Natural killer cell (primary cell): ENCODE measurements around the gene PLEKHH1. TPM values are rescaled to one million over a fixed set of nuclear protein-coding genes. Genes with fewer than 3 reads are reported as not detected.

Source experiments
- ATAC-seq, 3 donors: fragments of 150-1000 bp in 2 of 3; fragments of 200-7000 bp in 1 of 3; cut with Tn5 transposase; 1 replicate in 1 of 3; 2 replicates in 2 of 3; pipeline ENCODE4 v1.10.0; 2021; ENCODE audit warnings: mild to moderate bottlenecking in 2 of 3, moderate library complexity in 2 of 3
- DNase-seq, 2 donors: peaks; one replicate each; pipeline versions ENCODE4 v3.0.0 to v3.0.0-alpha.2; 2013 to 2021; ENCODE audit warnings: mixed read lengths in 1 of 2
- H3K27ac ChIP-seq: one replicate; pipeline ENCODE4 v1.5.1; 2013; ENCODE audit warnings: mild to moderate bottlenecking, low read length
- H3K27me3 ChIP-seq: one replicate; pipeline ENCODE4 v1.6.1; 2013; ENCODE audit warnings: low read length; ENCODE audit not compliant: control insufficient read depth, insufficient read depth
- H3K36me3 ChIP-seq: one replicate; pipeline ENCODE4 v1.6.1; 2013; ENCODE audit warnings: low read length; ENCODE audit not compliant: control insufficient read depth, insufficient read depth
- H3K4me1 ChIP-seq: one replicate; pipeline ENCODE4 v1.6.1; 2013; ENCODE audit warnings: low read length; ENCODE audit not compliant: control insufficient read depth, insufficient read depth
- H3K4me3 ChIP-seq: one replicate; pipeline ENCODE4 v1.5.1; 2013; ENCODE audit warnings: low read length
- H3K9me3 ChIP-seq: one replicate; pipeline ENCODE4 v1.6.1; 2013; ENCODE audit warnings: low read length; ENCODE audit not compliant: control insufficient read depth, insufficient read depth
- H3K27ac Mint-ChIP-seq, 2 donors: one replicate each; pipeline ENCODE4 v1.8.0; 2022; ENCODE audit warnings: mild to moderate bottlenecking in 2 of 2, mixed read lengths in 2 of 2, moderate library complexity in 1 of 2
- H3K27me3 Mint-ChIP-seq, 2 donors: one replicate each; pipeline ENCODE4 v1.8.0; 2022; ENCODE audit warnings: low read depth in 2 of 2, mixed read lengths in 2 of 2
- H3K36me3 Mint-ChIP-seq: one replicate; pipeline ENCODE4 v1.8.0; 2022; ENCODE audit warnings: mixed read lengths
- H3K4me1 Mint-ChIP-seq, 2 donors: one replicate each; pipeline ENCODE4 v1.8.0; 2022; ENCODE audit warnings: mixed read lengths in 2 of 2
- H3K4me3 Mint-ChIP-seq: one replicate; pipeline ENCODE4 v1.8.0; 2022; ENCODE audit warnings: mild to moderate bottlenecking, moderate library complexity, mixed read lengths
- H3K9me3 Mint-ChIP-seq, 2 donors: one replicate each; pipeline ENCODE4 v1.8.0; 2022; ENCODE audit warnings: mixed read lengths in 2 of 2
- CTCF ChIP-seq: fragments of 200-600 bp; IDR thresholded peaks from one replicate; pipeline ENCODE4 v1.8.0; 2022; ENCODE audit warnings: antibody characterized with exemption
- WGBS: methylation state at CpG from one replicate; pipeline ENCODE4 v1.1.7; 2013; ENCODE audit warnings: missing lambda C conversion rate; ENCODE audit not compliant: insufficient coverage; 5-methylcytosine and 5-hydroxymethylcytosine counted together
- intact Hi-C: fragments of 100-400 bp; cut with micrococcal nuclease; formaldehyde crosslinking; loops from one replicate; pipeline ENCODE4 v1.14.2; 2022
- total RNA-seq, 4 donors: library from RNA; stranded (reverse); fragments of 120-200 nt in 1 of 4; gene quantifications; one replicate each; pipeline versions ENCODE4 v1.2.3 to v1.2.4, GENCODE V29; 2013 to 2022

PLEKHH1 gene
- total RNA-seq, 3 donors from 2014 or later (not counting 1 experiment from before 2014, with no cell fraction given), result not detected

- Mint-ChIP-seq H3K27me3 (peaks cover 53 to 57% of the 10 kb centered on the region in 2 donors), H3K36me3 (no peaks in the 10 kb centered on the region), H3K4me1 (peaks cover 8 to 9% of the 10 kb centered on the region in 2 donors), H3K9me3 (no peaks in the 10 kb centered on the region), H3K27ac (no peak overlapping the region), H3K4me3 (no peak overlapping the region)
- no peaks in the 10 kb centered on the region for H3K9me3 ChIP-seq
- peaks cover 8% of the 10 kb centered on the region for H3K4me1 ChIP-seq
- no peak for TF ChIP-seq CTCF
- WGBS, result no CpG with 5 or more reads among the region's 1 CpG
- no peak overlapping the region for H3K4me3 ChIP-seq
- intact Hi-C loops, result no loop called here
- no peaks in the 10 kb centered on the region for H3K36me3 ChIP-seq
- ATAC-seq, result no peak
- peaks cover 12% of the 10 kb centered on the region for H3K27me3 ChIP-seq
- H3K27ac ChIP-seq, result no peak overlapping the region
- DNase-seq, result no peak
These were observed 11.5 kb downstream of the PLEKHH1 start for GRCh38 chr14:67544590-67544989.

DNA sequence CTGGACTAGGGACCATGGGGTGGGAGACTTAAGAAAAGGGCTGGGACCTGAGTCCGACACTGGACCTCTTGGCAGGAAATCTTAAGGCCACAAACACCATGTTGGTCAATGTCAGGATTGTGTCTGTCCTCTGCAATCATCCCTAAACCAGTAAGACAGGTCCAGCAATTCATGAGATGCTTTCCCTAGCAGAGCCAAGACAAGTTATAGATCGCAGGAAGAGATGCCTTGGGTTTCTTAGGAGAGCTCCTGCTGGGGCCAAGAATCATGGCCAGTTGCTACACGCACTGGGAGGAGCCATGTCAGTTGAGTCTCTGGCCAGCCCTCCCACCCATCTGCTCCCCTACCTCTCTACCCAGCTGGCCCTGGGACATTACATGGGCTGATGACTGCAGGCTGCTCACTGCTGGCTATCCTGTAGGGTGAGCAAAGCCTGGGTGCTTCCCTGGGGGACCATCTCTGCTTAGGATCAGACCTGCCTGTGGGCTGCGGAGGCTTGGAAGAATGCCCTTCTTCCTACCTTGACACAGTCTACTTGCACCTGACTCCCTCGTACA, 14.2 kb downstream of the PLEKHH1 start:
- 95% methylated on average over 4 of the region's 5 CpGs for WGBS
- Histone ChIP-seq H3K4me3 (no peak overlapping the region), H3K27ac (no peak overlapping the region), H3K9me3 (no peaks in the 10 kb centered on the region), H3K27me3 (peaks cover 3% of the 10 kb centered on the region), H3K36me3 (no peaks in the 10 kb centered on the region), H3K4me1 (no peaks in the 10 kb centered on the region)
- Mint-ChIP-seq H3K36me3 (no peaks in the 10 kb centered on the region), H3K27me3 (peaks cover 36 to 38% of the 10 kb centered on the region in 2 donors), H3K4me1 (no peaks in the 10 kb centered on the region), H3K27ac (no peak overlapping the region), H3K4me3 (no peak overlapping the region), H3K9me3 (no peaks in the 10 kb centered on the region)
- intact Hi-C loops, result no loop called here
- TF ChIP-seq CTCF, result no peak
- no peak for ATAC-seq
- no peak for DNase-seq

DNA sequence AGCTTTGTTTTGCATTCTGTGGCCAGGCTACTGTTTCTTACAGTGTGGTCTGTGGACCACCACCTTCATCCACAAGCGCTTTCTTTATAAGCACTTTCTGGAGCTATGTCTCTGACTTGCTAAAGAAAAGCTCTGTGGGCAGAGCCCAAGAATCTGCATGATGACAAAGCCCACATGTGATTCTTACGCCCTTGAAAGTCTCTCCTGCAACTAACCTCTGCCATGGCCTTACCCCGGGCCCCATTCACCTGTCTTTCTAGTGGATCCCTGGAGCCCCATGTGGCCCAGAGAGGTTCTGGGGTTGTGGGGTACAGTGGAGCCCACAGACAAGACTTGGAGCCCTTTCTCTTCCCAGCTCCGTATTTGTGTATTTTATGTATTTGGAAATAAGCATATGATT, 16.6 kb downstream of the PLEKHH1 start:
- Mint-ChIP-seq H3K36me3 (no peaks in the 10 kb centered on the region), H3K4me1 (no peaks in the 10 kb centered on the region), H3K9me3 (no peaks in the 10 kb centered on the region), H3K27me3 (peaks cover 17 to 22% of the 10 kb centered on the region in 2 donors), H3K4me3 (no peak overlapping the region), H3K27ac (no peak overlapping the region)
- Histone ChIP-seq H3K9me3 (no peaks in the 10 kb centered on the region), H3K4me1 (no peaks in the 10 kb centered on the region), H3K27me3 (no peaks in the 10 kb centered on the region), H3K27ac (no peak overlapping the region), H3K4me3 (no peak overlapping the region), H3K36me3 (no peaks in the 10 kb centered on the region)
- DNase-seq, result no peak
- 90% methylated on average over 4 of the region's 4 CpGs for WGBS
- ATAC-seq, result no peak
- intact Hi-C loops, result no loop called here
- TF ChIP-seq CTCF, result no peak

- H3K27me3 ChIP-seq, result no peaks in the 10 kb centered on the region
- no peak for DNase-seq
- no peak overlapping the region for H3K4me3 ChIP-seq
- 100% methylated on average over 1 of the region's 3 CpGs for WGBS
- H3K27ac ChIP-seq, result no peak overlapping the region
- Mint-ChIP-seq H3K9me3 (no peaks in the 10 kb centered on the region), H3K4me1 (no peaks in the 10 kb centered on the region), H3K36me3 (no peaks in the 10 kb centered on the region), H3K27me3 (peaks cover 8 to 12% of the 10 kb centered on the region in 2 donors), H3K4me3 (no peak overlapping the region), H3K27ac (no peak overlapping the region)
- H3K36me3 ChIP-seq, result no peaks in the 10 kb centered on the region
- H3K4me1 ChIP-seq, result no peaks in the 10 kb centered on the region
- ATAC-seq, result no peak
- intact Hi-C loops, result no loop called here
- TF ChIP-seq CTCF, result no peak
- H3K9me3 ChIP-seq, result no peaks in the 10 kb centered on the region
These were observed 18.0 kb downstream of the PLEKHH1 start for GRCh38 chr14:67551123-67551522.
